Gastrocnemius medialis (tissue), 4 donors: ENCODE measurements around the gene KCNIP4.

ENCODE experiments used
- CTCF ChIP-seq, 5 experiments: fragments of 450-650 bp in 3 of 5; fragments of 200-600 bp in 2 of 5; sonication (generic) in 2 of 5; IDR thresholded peaks in 4 of 5; conservative IDR thresholded peaks in 1 of 5; 1 replicate in 4 of 5; 2 replicates in 1 of 5; pipeline ENCODE4 v1.5.1; 2016 to 2019; ENCODE audit warnings: antibody characterized with exemption in 5 of 5, mild to moderate bottlenecking in 3 of 5, moderate library complexity in 3 of 5
- POLR2A ChIP-seq, 2 donors: fragments of 450-650 bp; IDR thresholded peaks; one replicate each; pipeline ENCODE4 v1.6.1; 2017; ENCODE audit warnings: antibody characterized with exemption in 2 of 2, mild to moderate bottlenecking in 2 of 2, moderate library complexity in 2 of 2

- TF ChIP-seq POLR2A (IDR thresholded peaks at IDR 0.05) (no peak), CTCF (IDR thresholded peaks at IDR 0.05 in 4 of 5, conservative IDR thresholded peaks at IDR 0.05 in 1 of 5) (no peak)
Observed at GRCh38 chr4:20761382-20761781, 1187.2 kb downstream of the KCNIP4 start.
